IMR-90 (cell line): ENCODE measurements around the gene KNCN. TPM values are rescaled to one million over a fixed set of nuclear protein-coding genes. Genes with fewer than 3 reads are reported as not detected.

Experiments used
- ATAC-seq: fragments of 200-7000 bp; cut with Tn5 transposase; 2 replicates; pipeline ENCODE4 v1.9.1; 2020; ENCODE audit warnings: low read depth, mild to moderate bottlenecking, moderate library complexity
- BruUV-seq: library from RNA; stranded (reverse); fragments of 400-500 nt; replicated peaks from 2 replicates; lab custom pipeline; 2021; lab: Mats Ljungman, UMichigan
- CTCF ChIA-PET: fragments of 300-600 bp; formaldehyde crosslinking; extraction: SDS; loops from one replicate; lab custom pipeline; 2021; ENCODE audit warnings: antibody characterized with exemption; lab: Yijun Ruan, JAX
- POLR2A ChIA-PET: fragments of 300-600 bp; sonication (Branson Sonifier 250); formaldehyde crosslinking; loops from one replicate; lab custom pipeline; 2022; ENCODE audit warnings: antibody characterized with exemption; ENCODE audit not compliant: unreplicated experiment; lab: Charles Lee
- DNase-seq: peaks from one replicate; pipeline ENCODE4 v3.0.0; 2013
- H2AFZ ChIP-seq: replicated peaks from 2 replicates; pipeline ENCODE3; 2013; ENCODE audit warnings: low read length, mild to moderate bottlenecking; ENCODE audit not compliant: poor library complexity
- H2AK5ac ChIP-seq: 2 replicates; pipeline ENCODE4 v1.6.1; 2013; ENCODE audit warnings: low read depth, low read length, inconsistent platforms
- H2AK9ac ChIP-seq: replicated peaks from 2 replicates; pipeline ENCODE3; 2013; ENCODE audit warnings: mild to moderate bottlenecking, low read depth, low read length, moderate library complexity; ENCODE audit not compliant: poor library complexity
- H2BK120ac ChIP-seq: 2 replicates; pipeline ENCODE4 v1.6.1; 2013; ENCODE audit warnings: low read depth, low read length, inconsistent platforms
- H2BK15ac ChIP-seq: 3 replicates; pipeline ENCODE4 v1.6.1; 2013; ENCODE audit warnings: low read depth, low read length, inconsistent platforms
- H2BK20ac ChIP-seq: 2 replicates; pipeline ENCODE4 v1.6.1; 2013; ENCODE audit warnings: low read depth, mild to moderate bottlenecking, inconsistent platforms, low read length, moderate library complexity
- H2BK5ac ChIP-seq: 2 replicates; pipeline ENCODE4 v1.6.1; 2013; ENCODE audit warnings: mild to moderate bottlenecking, low read depth, low read length, inconsistent platforms; ENCODE audit not compliant: poor library complexity, severe bottlenecking
- H3K14ac ChIP-seq: replicated peaks from 2 replicates; pipeline ENCODE4 v1.6.1; 2013; ENCODE audit warnings: low read depth, low read length, inconsistent platforms
- H3K18ac ChIP-seq: 2 replicates; pipeline ENCODE4 v1.6.1; 2013; ENCODE audit warnings: low read depth, low read length, control low read depth
- H3K23ac ChIP-seq: 2 replicates; pipeline ENCODE4 v1.6.1; 2013; ENCODE audit warnings: low read depth, low read length, inconsistent platforms
- H3K27ac ChIP-seq: 2 replicates; pipeline ENCODE4 v1.5.1; 2013; ENCODE audit warnings: mild to moderate bottlenecking, control low read depth, low read length; ENCODE audit not compliant: insufficient read depth
- H3K27me3 ChIP-seq: 2 replicates; pipeline ENCODE4 v1.6.1; 2013; ENCODE audit warnings: low read length; ENCODE audit not compliant: control insufficient read depth, insufficient read depth
- H3K36me3 ChIP-seq: 2 replicates; pipeline ENCODE4 v1.6.1; 2013; ENCODE audit warnings: low read length, mixed read lengths; ENCODE audit not compliant: control insufficient read depth, insufficient read depth
- H3K4ac ChIP-seq: 2 replicates; pipeline ENCODE4 v1.6.1; 2013; ENCODE audit warnings: low read depth, low read length, inconsistent platforms
- H3K4me1 ChIP-seq: 2 replicates; pipeline ENCODE4 v1.6.1; 2013; ENCODE audit warnings: low read length, mixed read lengths; ENCODE audit not compliant: control insufficient read depth, insufficient read depth
- H3K4me2 ChIP-seq: 2 replicates; pipeline ENCODE4 v1.6.1; 2013; ENCODE audit warnings: low read depth, mild to moderate bottlenecking, control low read depth, low read length, moderate library complexity
- H3K4me3 ChIP-seq: 2 replicates; pipeline ENCODE4 v1.5.1; 2013; ENCODE audit warnings: low read depth, mild to moderate bottlenecking, control low read depth, low read length, moderate library complexity; ENCODE audit not compliant: insufficient read depth
- H3K56ac ChIP-seq: 2 replicates; pipeline ENCODE4 v1.6.1; 2013; ENCODE audit warnings: low read length, inconsistent platforms; ENCODE audit not compliant: insufficient read depth; ENCODE audit errors: extremely low read depth
- H3K79me1 ChIP-seq, 2 experiments: 2 replicates each; pipeline ENCODE4 v1.6.1; 2013; ENCODE audit warnings: low read length in 2 of 2, inconsistent platforms in 1 of 2, low read depth in 1 of 2
- H3K9ac ChIP-seq: 2 replicates; pipeline ENCODE4 v1.6.1; 2013; ENCODE audit warnings: low read depth, low read length, control low read depth
- H3K9me1 ChIP-seq: 2 replicates; pipeline ENCODE4 v1.6.1; 2013; ENCODE audit warnings: low read length, inconsistent platforms; ENCODE audit not compliant: insufficient read depth
- H3K9me3 ChIP-seq: 2 replicates; pipeline ENCODE4 v1.6.1; 2013; ENCODE audit warnings: low read length; ENCODE audit not compliant: control insufficient read depth, insufficient read depth
- H4K20me1 ChIP-seq: 2 replicates; pipeline ENCODE4 v1.6.1; 2013; ENCODE audit warnings: low read length, inconsistent platforms; ENCODE audit not compliant: insufficient read depth
- H4K5ac ChIP-seq: 2 replicates; pipeline ENCODE4 v1.6.1; 2013; ENCODE audit warnings: mild to moderate bottlenecking, low read depth, low read length, control low read depth
- H4K8ac ChIP-seq, 2 experiments: 2 replicates each; pipeline ENCODE4 v1.6.1; 2013; ENCODE audit warnings: low read depth in 2 of 2, low read length in 2 of 2, control low read depth in 1 of 2, inconsistent platforms in 1 of 2
- H4K91ac ChIP-seq: 2 replicates; pipeline ENCODE4 v1.6.1; 2013; ENCODE audit warnings: low read depth, low read length, inconsistent platforms; ENCODE audit not compliant: insufficient read depth
- MAFK ChIP-seq: IDR thresholded peaks from 2 replicates; pipeline ENCODE4 v1.6.1; 2012; ENCODE audit warnings: low read depth, low read length, improper control_type of control experiment
- POLR2A ChIP-seq: IDR thresholded peaks from 2 replicates; pipeline ENCODE4 v1.6.1; 2012; ENCODE audit warnings: mild to moderate bottlenecking, low read depth, low read length
- RAD21 ChIP-seq: IDR thresholded peaks from 2 replicates; pipeline ENCODE4 v1.6.1; 2012; ENCODE audit warnings: low read length, improper control_type of control experiment
- RFX5 ChIP-seq: IDR thresholded peaks from 2 replicates; pipeline ENCODE4 v1.8.0; 2012; ENCODE audit warnings: low read depth, mild to moderate bottlenecking, low read length, moderate library complexity
- SMC3 ChIP-seq: fragments of 150-350 bp; IDR thresholded peaks from 2 replicates; pipeline ENCODE4 v1.6.1; 2016; ENCODE audit warnings: low read depth, mild to moderate bottlenecking, antibody characterized with exemption, low read length, moderate library complexity
- USF2 ChIP-seq: fragments of 150-350 bp; IDR thresholded peaks from 2 replicates; pipeline ENCODE4 v1.6.1; 2017; ENCODE audit warnings: mild to moderate bottlenecking, antibody characterized with exemption, low read length, low read depth
- WGBS, 2 experiments: methylation state at CpG; one replicate each; pipeline versions ENCODE4 v1.1.5 to v1.1.7; 2013; ENCODE audit warnings: missing lambda C conversion rate in 2 of 2; ENCODE audit not compliant: insufficient read length in 1 of 2; ENCODE audit errors: extremely low coverage in 2 of 2; 5-methylcytosine and 5-hydroxymethylcytosine counted together
- dilution Hi-C: fragments of 300-500 bp; cut with HindIII; formaldehyde crosslinking; loops from one replicate; pipeline ENCODE4 v1.14.3; 2018; ENCODE audit warnings: low sequenced_read_pairs; ENCODE audit not compliant: unreplicated experiment
- in situ Hi-C: fragments of 300-500 bp; cut with MboI; formaldehyde crosslinking; loops from 3 replicates; pipeline ENCODE4 v1.14.3; 2019; ENCODE audit warnings: low sequenced_read_pairs, inconsistent platforms, mixed read lengths
- intact Hi-C: fragments of 100-400 bp; cut with micrococcal nuclease; formaldehyde crosslinking; loops from 2 replicates; pipeline ENCODE4 v1.10.0; 2022
- polyA plus RNA-seq, 3 experiments: library from polyadenylated mRNA; depleted of rRNA; stranded (reverse); fragments of >200 nt; gene quantifications; 2 replicates each; pipeline ENCODE4 v1.2.3, GENCODE V29; 2012; ENCODE audit warnings: low replicate concordance in 1 of 3
- total RNA-seq: library from RNA; depleted of rRNA; stranded (reverse); fragments of >200 nt; gene quantifications from 2 replicates; pipeline ENCODE4 v1.2.3, GENCODE V29; 2012
- TF ChIP-seq, protein P1 (sequence below): conservative IDR thresholded peaks from 2 replicates; pipeline ENCODE4 v1.5.1; 2012; ENCODE audit warnings: mild to moderate bottlenecking, low read depth, low read length, improper control_type of control experiment

KNCN gene
- total and polyA plus RNA-seq, 2 of the 4 experiments (the other 2 are of a cell fraction), result not detected

GRCh38 chr1:46568461-46568891 lies 17.0 kb upstream of the KNCN start:
- CTCF ChIA-PET, result no interaction called here
- Histone ChIP-seq H3K27ac (no peak overlapping the region), H3K79me1 (no peaks in the 10 kb centered on the region), H3K9me3 (no peaks in the 10 kb centered on the region), H2BK20ac (no peak overlapping the region), H2BK5ac (no peak overlapping the region), H3K36me3 (peaks cover 21% of the 10 kb centered on the region), H3K4me1 (peaks cover 2% of the 10 kb centered on the region; the same call in 1 of the 2 replicates), H2AK9ac (no peak overlapping the region), H3K9ac (no peak overlapping the region), H2BK15ac (no peak overlapping the region), H3K18ac (no peak overlapping the region), H3K14ac (no peak overlapping the region), H3K4me2 (no peak overlapping the region), H2BK120ac (no peak overlapping the region), H4K91ac (no peak overlapping the region), H3K56ac (no peak overlapping the region), H2AFZ (no peak overlapping the region), H3K9me1 (peaks cover 11% of the 10 kb centered on the region), H4K5ac (no peak overlapping the region), H3K4ac (no peak overlapping the region), H3K27me3 (no peaks in the 10 kb centered on the region), H4K20me1 (no peaks in the 10 kb centered on the region), H3K23ac (no peak overlapping the region), H3K4me3 (no peak overlapping the region), H2AK5ac (no peak overlapping the region), H4K8ac (no peak overlapping the region)
- dilution Hi-C loops, result no loop called here
- POLR2A ChIA-PET, result no interaction called here
- DNase-seq (no peak), ATAC-seq (no peak)
- in situ Hi-C loops, result no loop called here
- intact Hi-C loops, result no loop called here
- WGBS, 2 experiments, result 100% methylated on average over 2 of the region's 6 CpGs; no CpG with 5 or more reads in 1 of the 2 experiments
- no TSS peak for BruUV-seq
- TF ChIP-seq, protein P1, sequence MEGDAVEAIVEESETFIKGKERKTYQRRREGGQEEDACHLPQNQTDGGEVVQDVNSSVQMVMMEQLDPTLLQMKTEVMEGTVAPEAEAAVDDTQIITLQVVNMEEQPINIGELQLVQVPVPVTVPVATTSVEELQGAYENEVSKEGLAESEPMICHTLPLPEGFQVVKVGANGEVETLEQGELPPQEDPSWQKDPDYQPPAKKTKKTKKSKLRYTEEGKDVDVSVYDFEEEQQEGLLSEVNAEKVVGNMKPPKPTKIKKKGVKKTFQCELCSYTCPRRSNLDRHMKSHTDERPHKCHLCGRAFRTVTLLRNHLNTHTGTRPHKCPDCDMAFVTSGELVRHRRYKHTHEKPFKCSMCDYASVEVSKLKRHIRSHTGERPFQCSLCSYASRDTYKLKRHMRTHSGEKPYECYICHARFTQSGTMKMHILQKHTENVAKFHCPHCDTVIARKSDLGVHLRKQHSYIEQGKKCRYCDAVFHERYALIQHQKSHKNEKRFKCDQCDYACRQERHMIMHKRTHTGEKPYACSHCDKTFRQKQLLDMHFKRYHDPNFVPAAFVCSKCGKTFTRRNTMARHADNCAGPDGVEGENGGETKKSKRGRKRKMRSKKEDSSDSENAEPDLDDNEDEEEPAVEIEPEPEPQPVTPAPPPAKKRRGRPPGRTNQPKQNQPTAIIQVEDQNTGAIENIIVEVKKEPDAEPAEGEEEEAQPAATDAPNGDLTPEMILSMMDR, result no peak
- TF ChIP-seq SMC3, result no peak
- no peak for TF ChIP-seq MAFK
- no peak for TF ChIP-seq USF2
- TF ChIP-seq RAD21, result no peak
- TF ChIP-seq RFX5, result no peak
- TF ChIP-seq POLR2A, result no peak
